IMR-90 (cell line): ENCODE measurements around the gene TTC21A. TPM values are rescaled to one million over a fixed set of nuclear protein-coding genes. Genes with fewer than 3 reads are reported as not detected.

Experiments
- ATAC-seq: fragments of 200-7000 bp; cut with Tn5 transposase; 2 replicates; pipeline ENCODE4 v1.9.1; 2020; ENCODE audit warnings: low read depth, mild to moderate bottlenecking, moderate library complexity
- BruUV-seq: library from RNA; stranded (reverse); fragments of 400-500 nt; replicated peaks from 2 replicates; lab custom pipeline; 2021; lab: Mats Ljungman, UMichigan
- CTCF ChIA-PET: fragments of 300-600 bp; formaldehyde crosslinking; extraction: SDS; loops from one replicate; lab custom pipeline; 2021; ENCODE audit warnings: antibody characterized with exemption; lab: Yijun Ruan, JAX
- POLR2A ChIA-PET: fragments of 300-600 bp; sonication (Branson Sonifier 250); formaldehyde crosslinking; loops from one replicate; lab custom pipeline; 2022; ENCODE audit warnings: antibody characterized with exemption; ENCODE audit not compliant: unreplicated experiment; lab: Charles Lee
- DNase-seq: peaks from one replicate; pipeline ENCODE4 v3.0.0; 2013
- H2AFZ ChIP-seq: replicated peaks from 2 replicates; pipeline ENCODE3; 2013; ENCODE audit warnings: low read length, mild to moderate bottlenecking; ENCODE audit not compliant: poor library complexity
- H2AK5ac ChIP-seq: 2 replicates; pipeline ENCODE4 v1.6.1; 2013; ENCODE audit warnings: low read depth, low read length, inconsistent platforms
- H2AK9ac ChIP-seq: replicated peaks from 2 replicates; pipeline ENCODE3; 2013; ENCODE audit warnings: mild to moderate bottlenecking, low read depth, low read length, moderate library complexity; ENCODE audit not compliant: poor library complexity
- H2BK120ac ChIP-seq: 2 replicates; pipeline ENCODE4 v1.6.1; 2013; ENCODE audit warnings: low read depth, low read length, inconsistent platforms
- H2BK15ac ChIP-seq: 3 replicates; pipeline ENCODE4 v1.6.1; 2013; ENCODE audit warnings: low read depth, low read length, inconsistent platforms
- H2BK20ac ChIP-seq: 2 replicates; pipeline ENCODE4 v1.6.1; 2013; ENCODE audit warnings: low read depth, mild to moderate bottlenecking, inconsistent platforms, low read length, moderate library complexity
- H2BK5ac ChIP-seq: 2 replicates; pipeline ENCODE4 v1.6.1; 2013; ENCODE audit warnings: mild to moderate bottlenecking, low read depth, low read length, inconsistent platforms; ENCODE audit not compliant: poor library complexity, severe bottlenecking
- H3K14ac ChIP-seq: replicated peaks from 2 replicates; pipeline ENCODE4 v1.6.1; 2013; ENCODE audit warnings: low read depth, low read length, inconsistent platforms
- H3K18ac ChIP-seq: 2 replicates; pipeline ENCODE4 v1.6.1; 2013; ENCODE audit warnings: low read depth, low read length, control low read depth
- H3K23ac ChIP-seq: 2 replicates; pipeline ENCODE4 v1.6.1; 2013; ENCODE audit warnings: low read depth, low read length, inconsistent platforms
- H3K27ac ChIP-seq: 2 replicates; pipeline ENCODE4 v1.5.1; 2013; ENCODE audit warnings: mild to moderate bottlenecking, control low read depth, low read length; ENCODE audit not compliant: insufficient read depth
- H3K27me3 ChIP-seq: 2 replicates; pipeline ENCODE4 v1.6.1; 2013; ENCODE audit warnings: low read length; ENCODE audit not compliant: control insufficient read depth, insufficient read depth
- H3K36me3 ChIP-seq: 2 replicates; pipeline ENCODE4 v1.6.1; 2013; ENCODE audit warnings: low read length, mixed read lengths; ENCODE audit not compliant: control insufficient read depth, insufficient read depth
- H3K4ac ChIP-seq: 2 replicates; pipeline ENCODE4 v1.6.1; 2013; ENCODE audit warnings: low read depth, low read length, inconsistent platforms
- H3K4me1 ChIP-seq: 2 replicates; pipeline ENCODE4 v1.6.1; 2013; ENCODE audit warnings: low read length, mixed read lengths; ENCODE audit not compliant: control insufficient read depth, insufficient read depth
- H3K4me2 ChIP-seq: 2 replicates; pipeline ENCODE4 v1.6.1; 2013; ENCODE audit warnings: low read depth, mild to moderate bottlenecking, control low read depth, low read length, moderate library complexity
- H3K4me3 ChIP-seq: 2 replicates; pipeline ENCODE4 v1.5.1; 2013; ENCODE audit warnings: low read depth, mild to moderate bottlenecking, control low read depth, low read length, moderate library complexity; ENCODE audit not compliant: insufficient read depth
- H3K56ac ChIP-seq: 2 replicates; pipeline ENCODE4 v1.6.1; 2013; ENCODE audit warnings: low read length, inconsistent platforms; ENCODE audit not compliant: insufficient read depth; ENCODE audit errors: extremely low read depth
- H3K79me1 ChIP-seq, 2 experiments: 2 replicates each; pipeline ENCODE4 v1.6.1; 2013; ENCODE audit warnings: low read length in 2 of 2, inconsistent platforms in 1 of 2, low read depth in 1 of 2
- H3K9ac ChIP-seq: 2 replicates; pipeline ENCODE4 v1.6.1; 2013; ENCODE audit warnings: low read depth, low read length, control low read depth
- H3K9me1 ChIP-seq: 2 replicates; pipeline ENCODE4 v1.6.1; 2013; ENCODE audit warnings: low read length, inconsistent platforms; ENCODE audit not compliant: insufficient read depth
- H3K9me3 ChIP-seq: 2 replicates; pipeline ENCODE4 v1.6.1; 2013; ENCODE audit warnings: low read length; ENCODE audit not compliant: control insufficient read depth, insufficient read depth
- H4K20me1 ChIP-seq: 2 replicates; pipeline ENCODE4 v1.6.1; 2013; ENCODE audit warnings: low read length, inconsistent platforms; ENCODE audit not compliant: insufficient read depth
- H4K5ac ChIP-seq: 2 replicates; pipeline ENCODE4 v1.6.1; 2013; ENCODE audit warnings: mild to moderate bottlenecking, low read depth, low read length, control low read depth
- H4K8ac ChIP-seq, 2 experiments: 2 replicates each; pipeline ENCODE4 v1.6.1; 2013; ENCODE audit warnings: low read depth in 2 of 2, low read length in 2 of 2, control low read depth in 1 of 2, inconsistent platforms in 1 of 2
- H4K91ac ChIP-seq: 2 replicates; pipeline ENCODE4 v1.6.1; 2013; ENCODE audit warnings: low read depth, low read length, inconsistent platforms; ENCODE audit not compliant: insufficient read depth
- CHD1 ChIP-seq: IDR thresholded peaks from 2 replicates; pipeline ENCODE4 v1.6.1; 2012; ENCODE audit warnings: low read depth, low read length, improper control_type of control experiment
- MAFK ChIP-seq: IDR thresholded peaks from 2 replicates; pipeline ENCODE4 v1.6.1; 2012; ENCODE audit warnings: low read depth, low read length, improper control_type of control experiment
- RAD21 ChIP-seq: IDR thresholded peaks from 2 replicates; pipeline ENCODE4 v1.6.1; 2012; ENCODE audit warnings: low read length, improper control_type of control experiment
- WGBS, 2 experiments: methylation state at CpG; one replicate each; pipeline versions ENCODE4 v1.1.5 to v1.1.7; 2013; ENCODE audit warnings: missing lambda C conversion rate in 2 of 2; ENCODE audit not compliant: insufficient read length in 1 of 2; ENCODE audit errors: extremely low coverage in 2 of 2; 5-methylcytosine and 5-hydroxymethylcytosine counted together
- dilution Hi-C: fragments of 300-500 bp; cut with HindIII; formaldehyde crosslinking; loops from one replicate; pipeline ENCODE4 v1.14.3; 2018; ENCODE audit warnings: low sequenced_read_pairs; ENCODE audit not compliant: unreplicated experiment
- in situ Hi-C: fragments of 300-500 bp; cut with MboI; formaldehyde crosslinking; loops from 3 replicates; pipeline ENCODE4 v1.14.3; 2019; ENCODE audit warnings: low sequenced_read_pairs, inconsistent platforms, mixed read lengths
- intact Hi-C: fragments of 100-400 bp; cut with micrococcal nuclease; formaldehyde crosslinking; loops from 2 replicates; pipeline ENCODE4 v1.10.0; 2022
- polyA plus RNA-seq, 3 experiments: library from polyadenylated mRNA; depleted of rRNA; stranded (reverse); fragments of >200 nt; gene quantifications; 2 replicates each; pipeline ENCODE4 v1.2.3, GENCODE V29; 2012; ENCODE audit warnings: low replicate concordance in 1 of 3
- total RNA-seq: library from RNA; depleted of rRNA; stranded (reverse); fragments of >200 nt; gene quantifications from 2 replicates; pipeline ENCODE4 v1.2.3, GENCODE V29; 2012

TTC21A gene
- total and polyA plus RNA-seq, 2 of the 4 experiments (the other 2 are of a cell fraction) = 0.90 to 1.8 TPM

DNA sequence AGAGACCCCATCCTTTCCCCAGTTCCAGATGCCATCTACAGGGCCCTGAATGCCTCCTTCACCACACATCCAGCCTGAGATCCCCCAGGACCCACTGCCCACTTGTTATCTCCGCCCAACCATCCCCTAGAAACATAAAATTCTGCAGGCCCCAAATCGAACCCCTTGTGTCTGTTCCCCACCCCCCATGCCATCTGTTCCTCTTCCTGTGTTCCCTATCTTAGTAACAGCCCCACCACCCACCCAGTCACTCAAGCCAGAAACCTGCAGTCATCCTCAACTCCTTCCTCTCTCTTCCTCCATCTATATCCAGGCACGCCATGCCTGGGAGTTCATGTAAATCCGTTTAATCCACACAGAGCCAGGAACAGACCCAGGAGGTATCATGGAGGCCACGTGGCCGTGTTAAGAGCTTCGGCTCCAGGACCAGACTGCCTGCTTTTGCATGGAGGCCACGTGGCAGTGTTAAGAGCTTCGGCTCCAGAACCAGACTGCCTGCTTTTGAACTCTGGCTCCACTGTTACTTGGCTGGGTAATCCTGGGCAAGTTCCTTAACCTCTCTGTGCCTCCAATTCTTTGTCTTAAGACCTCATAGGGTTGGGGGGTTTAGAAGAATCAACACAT is 41.1 kb downstream of the TTC21A start:
- WGBS, 2 experiments = 60% methylated on average over 5 of the region's 9 CpGs; no CpG with 5 or more reads in 1 of the 2 experiments
- peak overlapping the region; percentile 35 to 82 for H4K8ac ChIP-seq
- H3K4me1 ChIP-seq = peaks cover 49% of the 10 kb centered on the region
- BruUV-seq = no TSS peak
- no peak for ATAC-seq
- POLR2A ChIA-PET = no interaction called here
- peak overlapping the region; percentile 88; the same call in 2 of the 3 replicates for H2BK15ac ChIP-seq
- H3K9me1 ChIP-seq = peaks cover 35% of the 10 kb centered on the region
- intact Hi-C loops = no loop called here
- dilution Hi-C loops = no loop called here
- peak overlapping the region; percentile 58 for H3K18ac ChIP-seq
- CTCF ChIA-PET = interaction anchor here (0.8 kb wide), 1 partner anchor 22 kb away, joined by 5 read pairs; no protein-coding TSS in a partner anchor
- peak overlapping the region; percentile 56 for H3K4me2 ChIP-seq
- peak overlapping the region; percentile 39; the same call in 1 of the 2 replicates for H3K9ac ChIP-seq
- peak overlapping the region; percentile 75 for H3K14ac ChIP-seq
- H3K9me3 ChIP-seq = no peaks in the 10 kb centered on the region
- H3K27ac ChIP-seq = peak overlapping the region; percentile 82
- H4K20me1 ChIP-seq = peaks cover 88% of the 10 kb centered on the region
- 0 out of 2 replicates have a peak overlapping the region, but pooled peaks have one; percentile 26 for H3K56ac ChIP-seq
- peak overlapping the region; percentile 74 for H2AK9ac ChIP-seq
- H4K5ac ChIP-seq = peak overlapping the region; percentile 44; the same call in 1 of the 2 replicates
- peaks cover 6 to 83% of the 10 kb centered on the region in 2 experiments; a peak in 3 of 4 replicates for H3K79me1 ChIP-seq
- H3K23ac ChIP-seq = peak overlapping the region; percentile 98
- H3K4ac ChIP-seq = peak overlapping the region; percentile 96
- H3K36me3 ChIP-seq = peaks cover 17% of the 10 kb centered on the region
- peak overlapping the region; percentile 97 for H2AK5ac ChIP-seq
- in situ Hi-C loops = no loop called here
- DNase-seq = no peak
- no peaks in the 10 kb centered on the region for H3K27me3 ChIP-seq
- peak overlapping the region; percentile 27 for H2AFZ ChIP-seq
- H2BK5ac ChIP-seq = peak overlapping the region; percentile 91
- peak overlapping the region; percentile 50; the same call in 1 of the 2 replicates for H2BK20ac ChIP-seq
- H2BK120ac ChIP-seq = peak overlapping the region; percentile 91
- H3K4me3 ChIP-seq = no peak overlapping the region
- TF ChIP-seq RAD21 (no peak), MAFK (no peak), CHD1 (no peak; the same call in 1 of the 2 replicates)
- H4K91ac ChIP-seq = peak overlapping the region; percentile 93
